Activated T-cell treated with anti-CD3 and anti-CD28 coated beads for 24 hours (primary cell): ENCODE measurements around the gene ZAP70.
"Not testable (repeated sequence)": the region's sequence is repeated elsewhere in the genome, so short reads cannot be mapped to it uniquely, and the experiment has no call there.

Experiments used
- DNase-seq: peaks from one replicate; pipeline ENCODE4 v3.0.0-alpha.2; 2020; ENCODE audit warnings: low read depth

Gene ZAP70

GRCh38 chr2:97698530-97698929, 14.8 kb upstream of the ZAP70 start:
- DNase-seq: no peak

GRCh38 chr2:97699765-97700444, 13.5 kb upstream of the ZAP70 start:
- peak; percentile 59 for DNase-seq

GRCh38 chr2:97701186-97701585, 12.2 kb upstream of the ZAP70 start:
- DNase-seq: no peak

GRCh38 chr2:97701851-97702465, 11.4 kb upstream of the ZAP70 start:
- no peak for DNase-seq

- DNase-seq: no peak
Measured at GRCh38 chr2:97702731-97703470, 10.5 kb upstream of the ZAP70 start.

GRCh38 chr2:97703741-97704140, 9.6 kb upstream of the ZAP70 start:
- DNase-seq: no peak

- DNase-seq: no peak
Measured at GRCh38 chr2:97704989-97705388, 8.4 kb upstream of the ZAP70 start.

GRCh38 chr2:97706112-97706511, 7.3 kb upstream of the ZAP70 start:
- DNase-seq: no peak

GRCh38 chr2:97706708-97707345, 6.5 kb upstream of the ZAP70 start:
- DNase-seq: no peak

GRCh38 chr2:97707362-97708047, 5.9 kb upstream of the ZAP70 start:
- no peak for DNase-seq

GRCh38 chr2:97708048-97708380, 5.4 kb upstream of the ZAP70 start:
- DNase-seq: no peak

- DNase-seq: no peak
Measured at GRCh38 chr2:97708608-97709007, 4.8 kb upstream of the ZAP70 start.

GRCh38 chr2:97711394-97711711, 2.0 kb upstream of the ZAP70 start:
- DNase-seq: no peak

GRCh38 chr2:97712175-97712574, 1.2 kb upstream of the ZAP70 start:
- not testable (repeated sequence) for DNase-seq

- DNase-seq: no peak
Measured at GRCh38 chr2:97712693-97713295, 582 bp upstream of the ZAP70 start.

GRCh38 chr2:97714084-97714949, 941 bp downstream of the ZAP70 start:
- no peak for DNase-seq

- DNase-seq: no peak
Measured at GRCh38 chr2:97714950-97715652, 1.7 kb downstream of the ZAP70 start.

- DNase-seq: no peak
Measured at GRCh38 chr2:97715951-97716694, 2.7 kb downstream of the ZAP70 start.

- DNase-seq: no peak
Measured at GRCh38 chr2:97716695-97717612, 3.6 kb downstream of the ZAP70 start.
